OCI-M2 (cell line): Measurements from ENCODE around the gene LENG1.

Experiments
- DNase-seq: peaks from one replicate; lab custom pipeline; 2025; ENCODE audit not compliant: unreplicated experiment; lab: John Stamatoyannopoulos, UW

The LENG1 gene

DNA sequence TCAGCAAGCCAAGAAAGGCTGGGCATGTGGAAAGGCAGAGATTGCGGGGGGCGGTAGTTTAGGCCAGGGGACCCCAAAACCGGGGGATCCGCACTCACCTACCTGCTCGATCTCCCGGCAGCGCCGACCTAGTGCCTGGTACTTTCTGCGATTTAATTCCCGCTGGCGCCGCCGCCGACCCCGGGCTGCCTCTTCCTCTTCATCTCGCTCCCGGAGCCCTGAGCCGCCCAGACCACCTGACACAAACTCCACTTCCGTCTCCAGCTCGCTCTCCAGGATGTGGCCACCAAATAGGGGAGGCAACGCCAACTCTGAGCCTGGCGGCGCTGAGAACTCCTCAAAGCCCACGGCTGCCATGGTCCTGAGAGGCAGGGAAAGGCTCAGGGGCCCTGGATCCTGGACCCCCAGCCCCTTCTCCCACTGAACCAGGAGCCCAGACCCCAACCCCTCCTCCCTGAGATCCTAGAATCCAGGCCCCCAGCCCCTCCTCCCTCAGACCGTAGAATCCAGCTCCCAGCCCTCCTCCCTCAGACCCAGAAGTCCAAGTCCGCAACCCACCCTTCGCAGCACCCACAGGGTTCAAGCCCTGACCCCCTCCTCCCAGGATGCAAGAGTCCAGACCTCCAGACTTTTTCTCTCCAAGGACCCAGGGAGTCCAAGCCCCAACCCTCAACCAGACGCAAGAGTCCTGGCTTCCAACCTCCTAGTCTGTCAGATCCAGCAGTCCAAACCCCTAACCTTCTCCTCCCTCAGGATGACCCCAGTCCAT, 45.0 kb downstream of the LENG1 start:
- no peak for DNase-seq

DNA sequence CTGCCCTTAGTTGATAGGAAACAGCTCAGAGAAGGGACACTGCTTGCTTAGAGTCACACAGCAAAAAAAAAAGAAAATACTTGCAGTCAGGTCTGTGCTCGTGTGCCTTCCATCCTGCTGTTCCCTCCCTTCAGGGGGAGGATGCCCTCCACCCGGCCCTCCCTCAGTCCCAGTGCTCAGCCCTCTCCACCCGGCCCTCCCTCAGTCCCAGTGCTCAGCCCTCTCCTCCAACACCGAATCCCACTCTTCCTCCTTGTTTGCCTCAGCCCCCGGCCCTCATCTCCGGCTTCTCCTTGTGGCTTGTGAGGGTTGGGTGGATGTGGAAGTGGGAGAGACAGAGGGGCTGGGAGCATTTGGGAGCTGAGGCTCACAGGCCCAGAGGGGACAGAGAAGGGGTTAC, 49.9 kb downstream of the LENG1 start:
- no peak for DNase-seq

DNA sequence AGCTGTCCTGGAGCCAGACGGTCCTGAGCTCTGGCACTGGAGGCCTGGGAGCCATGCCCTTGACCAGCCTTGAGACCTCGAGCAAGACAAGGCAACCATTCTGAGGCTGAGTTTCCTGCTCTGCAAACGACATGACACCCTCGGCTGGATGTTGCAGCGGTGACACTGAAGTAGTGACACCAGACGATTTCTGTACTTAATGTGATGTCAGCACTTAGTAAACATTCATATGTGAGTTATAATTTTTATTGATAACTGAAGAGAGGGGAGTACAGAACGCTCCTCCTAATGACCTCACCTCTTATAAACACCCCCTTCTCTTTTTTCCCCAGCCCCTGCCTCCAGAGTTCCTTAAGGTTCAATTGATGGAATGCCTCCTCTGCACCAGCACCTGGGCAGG, 51.0 kb downstream of the LENG1 start:
- DNase-seq: no peak

DNA sequence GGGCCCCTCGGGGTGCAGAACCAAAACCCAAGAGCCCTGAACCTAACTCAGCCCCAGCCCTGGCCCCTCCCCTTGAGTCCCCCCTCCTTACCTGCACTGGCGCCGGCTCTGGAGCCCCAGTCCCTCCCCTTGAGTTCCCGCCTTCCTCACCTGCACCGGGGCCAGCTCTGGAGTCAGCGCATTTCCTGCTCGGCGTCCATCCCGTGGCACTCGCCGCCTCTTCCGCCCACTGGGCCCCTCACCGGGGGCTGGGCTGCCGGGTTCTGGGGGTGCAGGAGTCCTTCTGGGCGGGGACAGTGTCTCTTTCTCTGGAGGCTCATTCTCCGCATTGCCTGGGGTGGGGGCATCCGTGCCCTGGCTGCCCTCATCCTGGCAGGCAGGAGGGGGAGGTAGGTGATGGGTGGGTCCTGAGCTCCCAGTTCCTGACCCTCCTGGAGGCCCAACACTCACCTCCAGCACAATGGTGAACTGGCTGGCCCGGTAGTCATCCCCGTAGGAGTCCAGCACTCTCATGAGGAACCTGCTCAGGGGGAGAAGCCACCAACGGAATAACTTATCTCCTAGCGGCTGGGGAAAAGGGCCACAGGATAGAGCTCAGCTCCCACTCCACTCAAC, 51.5 kb downstream of the LENG1 start:
- no peak for DNase-seq

DNA sequence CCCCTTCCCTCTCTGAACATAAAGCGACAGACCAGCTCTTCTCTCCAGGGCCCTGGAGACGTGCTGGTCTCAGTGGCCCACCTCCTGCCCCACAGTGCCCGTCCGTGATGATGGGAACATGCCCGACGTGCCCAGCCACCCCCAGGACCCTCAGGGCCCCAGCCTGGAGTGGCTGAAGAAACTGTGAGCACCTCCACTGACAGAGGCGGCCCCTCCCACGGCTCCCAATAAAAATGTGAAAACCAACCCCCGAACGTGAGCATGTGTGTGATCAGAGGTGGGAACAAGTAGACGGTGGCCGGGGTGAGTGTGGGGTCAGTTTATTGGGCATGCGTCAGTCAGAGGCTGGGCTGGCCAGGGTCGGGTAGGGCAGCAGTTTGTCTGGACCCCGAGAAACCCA, 52.8 kb downstream of the LENG1 start:
- no peak for DNase-seq

DNA sequence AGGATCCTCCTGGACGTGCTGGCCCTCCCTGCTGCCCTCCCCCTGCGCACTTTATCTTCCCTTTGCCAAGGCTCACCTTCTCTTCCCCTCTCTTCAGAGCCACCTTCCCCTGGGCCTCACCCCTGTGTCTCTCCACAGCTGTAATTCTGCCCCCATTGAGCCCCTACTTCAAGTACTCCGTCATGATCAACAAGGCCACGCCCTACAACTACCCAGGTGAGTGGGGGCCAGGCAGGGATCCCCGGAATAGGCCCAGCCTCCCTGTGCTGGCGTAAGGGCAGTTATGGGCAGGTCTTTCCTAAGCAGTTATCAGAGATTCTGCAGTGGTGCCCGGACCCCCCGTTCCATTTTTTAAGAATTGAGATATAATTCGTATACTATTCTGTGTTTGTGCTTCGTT, 53.7 kb downstream of the LENG1 start:
- no peak for DNase-seq
